HL-60 (cell line): Measurements from ENCODE around the gene TIMP3.

Source experiments
- DNase-seq, 2 experiments: peaks; one replicate each; pipeline ENCODE4 v3.0.0-alpha.2; 2010 to 2020; ENCODE audit warnings: low read depth in 1 of 2, low spot score in 1 of 2
- H3K27ac ChIP-seq: fragments of 250-450 bp; sonication (Bioruptor Pico); replicated peaks from 2 replicates; pipeline ENCODE4 v1.5.1; 2020; ENCODE audit warnings: mild to moderate bottlenecking, moderate library complexity
- H3K27me3 ChIP-seq: fragments of 250-450 bp; sonication (Bioruptor Pico); 2 replicates; pipeline ENCODE4 v1.5.1; 2021; ENCODE audit warnings: mild to moderate bottlenecking, moderate library complexity; ENCODE audit not compliant: insufficient read depth, poor library complexity, severe bottlenecking
- H3K4me3 ChIP-seq: replicated peaks from 2 replicates; pipeline ENCODE4 v1.5.1; 2011; ENCODE audit warnings: mild to moderate bottlenecking, control low read depth, low read length; ENCODE audit not compliant: insufficient read depth
- CTCF ChIP-seq: IDR thresholded peaks from one replicate; pipeline ENCODE4 v1.5.1; 2011; ENCODE audit warnings: low read length, control low read depth, inconsistent platforms; ENCODE audit not compliant: insufficient read depth
- GABPA ChIP-seq: IDR thresholded peaks from 2 replicates; pipeline ENCODE4 v1.6.1; 2012; ENCODE audit warnings: low read depth
- POLR2AphosphoS5 ChIP-seq: IDR thresholded peaks from 2 replicates; pipeline ENCODE4 v1.6.1; 2012; ENCODE audit warnings: low read depth
- REST ChIP-seq: IDR thresholded peaks from 2 replicates; pipeline ENCODE4 v1.6.1; 2012; ENCODE audit warnings: low read depth; ENCODE audit not compliant: insufficient replicate concordance
- SPI1 ChIP-seq: IDR thresholded peaks from 2 replicates; pipeline ENCODE4 v1.6.1; 2012; ENCODE audit warnings: low read depth, mild to moderate bottlenecking, borderline replicate concordance

Gene TIMP3

GRCh38 chr22:32829451-32829851, 27.9 kb downstream of the TIMP3 start:
- Histone ChIP-seq H3K27me3 (no peaks in the 10 kb centered on the region), H3K27ac (no peak overlapping the region), H3K4me3 (no peak overlapping the region)
- no peak for DNase-seq
- TF ChIP-seq GABPA: no peak
- no peak for TF ChIP-seq CTCF
- TF ChIP-seq POLR2AphosphoS5: no peak
- no peak for TF ChIP-seq SPI1
- TF ChIP-seq REST: no peak

- no peak overlapping the region for H3K4me3 ChIP-seq
- H3K27ac ChIP-seq: no peak overlapping the region
- no peak for DNase-seq
- H3K27me3 ChIP-seq: no peaks in the 10 kb centered on the region
- no peak for TF ChIP-seq POLR2AphosphoS5
- no peak for TF ChIP-seq GABPA
- no peak for TF ChIP-seq REST
- no peak for TF ChIP-seq SPI1
- TF ChIP-seq CTCF: no peak
These were observed 29.0 kb downstream of the TIMP3 start for GRCh38 chr22:32830473-32830872.

GRCh38 chr22:32830957-32831356, 29.5 kb downstream of the TIMP3 start:
- Histone ChIP-seq H3K27me3 (no peaks in the 10 kb centered on the region), H3K4me3 (no peak overlapping the region), H3K27ac (no peak overlapping the region)
- DNase-seq: no peak
- TF ChIP-seq GABPA: no peak

GRCh38 chr22:32831584-32831983, 30.1 kb downstream of the TIMP3 start:
- no peak for DNase-seq
- H3K27ac ChIP-seq: no peak overlapping the region
- no peaks in the 10 kb centered on the region for H3K27me3 ChIP-seq
- no peak for TF ChIP-seq POLR2AphosphoS5
- TF ChIP-seq SPI1: no peak
- TF ChIP-seq CTCF: no peak
- H3K4me3 ChIP-seq: no peak overlapping the region
